HG02763 (cell line): ENCODE measurements around the gene PMPCB.

ENCODE experiments used
- ATAC-seq: cut with Tn5 transposase; IDR thresholded peaks from one replicate; pipeline ENCODE4 v1.9.1; 2021; ENCODE audit warnings: mild to moderate bottlenecking, moderate library complexity; ENCODE audit not compliant: unreplicated experiment

Gene PMPCB

GRCh38 chr7:103317009-103317408, 19.8 kb downstream of the PMPCB start:
- ATAC-seq: no peak

GRCh38 chr7:103325744-103326143, 28.5 kb downstream of the PMPCB start:
- ATAC-seq: no peak

- ATAC-seq: no peak
Observed at GRCh38 chr7:103336761-103337160, 39.5 kb downstream of the PMPCB start.

- no peak for ATAC-seq
Observed at GRCh38 chr7:103338864-103339263, 41.6 kb downstream of the PMPCB start.

- no peak for ATAC-seq
Observed at GRCh38 chr7:103341466-103341865, 44.2 kb downstream of the PMPCB start.

GRCh38 chr7:103343332-103343731, 46.1 kb downstream of the PMPCB start:
- ATAC-seq: no peak

- peak; percentile 12 for ATAC-seq
Observed at GRCh38 chr7:103343758-103344452, 46.7 kb downstream of the PMPCB start.

- peak; percentile 78 for ATAC-seq
Observed at GRCh38 chr7:103344453-103345149, 47.4 kb downstream of the PMPCB start, which contains the start of gene DNAJC2. Gene DNAJC2 (minus strand): TSS chr7:103344767. CDS start chr7:103344622, 145 bp downstream.

GRCh38 chr7:103346396-103346795, 49.2 kb downstream of the PMPCB start:
- ATAC-seq: no peak

GRCh38 chr7:103347507-103348267, 50.5 kb downstream of the PMPCB start, which contains the start of gene PSMC2:
Gene PSMC2 (plus strand): TSS chr7:103347643. CDS start chr7:103347712, 69 bp downstream.
- ATAC-seq: peak; percentile 69

GRCh38 chr7:103348452-103348851, 51.2 kb downstream of the PMPCB start:
- ATAC-seq: no peak

GRCh38 chr7:103348959-103349358, 51.7 kb downstream of the PMPCB start:
- no peak for ATAC-seq

- no peak for ATAC-seq
Observed at GRCh38 chr7:103349805-103350204, 52.6 kb downstream of the PMPCB start.
